H1 (cell line): ENCODE measurements around the gene ATOH7. TPM values are rescaled to one million over a fixed set of nuclear protein-coding genes. Genes with fewer than 3 reads are reported as not detected.

ENCODE experiments used
- CEBPB ChIP-seq: IDR thresholded peaks from 2 replicates; pipeline ENCODE4 v1.6.1; 2012; ENCODE audit warnings: low read depth, low read length
- CTCF ChIP-seq, 3 experiments: IDR thresholded peaks; 1 replicate in 2 of 3; 2 replicates in 1 of 3; pipeline versions ENCODE4 v1.5.1 to v1.6.1; 2011; ENCODE audit warnings: low read length in 3 of 3, mild to moderate bottlenecking in 3 of 3, inconsistent platforms in 2 of 3, low read depth in 1 of 3, moderate library complexity in 1 of 3; ENCODE audit not compliant: insufficient read depth in 1 of 3; ENCODE audit errors: control extremely low read depth in 1 of 3
- HDAC2 ChIP-seq, 2 experiments: fragments of 300-600 bp in 1 of 2; sonication (generic) in 1 of 2; IDR thresholded peaks; 2 replicates each; pipeline ENCODE4 v1.6.1; 2011 to 2012; ENCODE audit warnings: low read depth in 2 of 2, low read length in 2 of 2, mild to moderate bottlenecking in 2 of 2, moderate library complexity in 2 of 2, borderline replicate concordance in 1 of 2, inconsistent platforms in 1 of 2
- polyA plus RNA-seq, 7 experiments: library from polyadenylated mRNA; depleted of rRNA in 3 of 7; stranded (reverse) in 5 of 7; unstranded in 2 of 7; fragments of >200 nt in 5 of 7; fragments of 200-250 nt in 2 of 7; gene quantifications; 1 replicate in 5 of 7; 2 replicates in 1 of 7; 4 replicates in 1 of 7; pipeline versions ENCODE4 v1.2.1 to v1.2.3, GENCODE V29; 2011 to 2013; ENCODE audit warnings: missing spikeins in 2 of 7, mixed read lengths in 2 of 7
- total RNA-seq: library from RNA; stranded (reverse); fragmentation: NEBNext Ultra II Directional; extraction: Animal tissue kit (Norgen Biotek cat#: 25700); gene quantifications from 2 replicates; pipeline ENCODE4 v1.2.1, GENCODE V29; 2021

Gene ATOH7
- total and polyA plus RNA-seq, 2 of the 8 experiments (the other 6 are each of a cell fraction or from before 2014, with no cell fraction given) = 0.39 to 1.0 TPM

DNA sequence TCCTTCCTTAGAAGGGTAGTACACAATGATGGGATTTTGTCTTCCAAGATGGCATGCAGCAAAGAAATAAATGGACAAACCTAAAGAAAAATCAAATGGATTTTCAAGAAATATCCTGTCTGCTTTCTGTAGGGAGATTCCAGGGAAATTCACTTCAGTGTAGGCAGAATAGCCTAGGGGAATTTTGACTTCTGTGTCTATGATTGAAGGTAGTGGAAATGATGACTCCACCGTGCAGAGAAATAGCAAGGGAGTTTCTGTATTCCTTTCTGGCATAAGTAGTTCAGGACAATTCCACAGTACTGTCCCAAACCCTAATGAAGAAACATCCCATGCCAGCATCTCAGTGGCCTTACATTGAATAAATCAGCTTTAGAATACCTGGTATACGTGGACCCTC, 9.5 kb downstream of the ATOH7 start (continued):
- TF ChIP-seq CTCF (IDR thresholded peaks at IDR 0.05; ENCODE audit: control extremely low read depth in 1 of 3, insufficient read depth in 1 of 3, low read depth in 1 of 3, low read length in 3 of 3) (no peak), HDAC2 (IDR thresholded peaks at IDR 0.05; ENCODE audit: borderline replicate concordance in 1 of 2, low read depth in 2 of 2, low read length in 2 of 2) (no peak), CEBPB (no peak)
